GM18508 (cell line): ENCODE measurements around the gene SECTM1.

ENCODE experiments used
- ATAC-seq: cut with Tn5 transposase; IDR thresholded peaks from one replicate; pipeline ENCODE4 v1.9.1; 2021; ENCODE audit warnings: moderate number of reproducible peaks; ENCODE audit not compliant: insufficient read depth, unreplicated experiment

SECTM1 gene

DNA sequence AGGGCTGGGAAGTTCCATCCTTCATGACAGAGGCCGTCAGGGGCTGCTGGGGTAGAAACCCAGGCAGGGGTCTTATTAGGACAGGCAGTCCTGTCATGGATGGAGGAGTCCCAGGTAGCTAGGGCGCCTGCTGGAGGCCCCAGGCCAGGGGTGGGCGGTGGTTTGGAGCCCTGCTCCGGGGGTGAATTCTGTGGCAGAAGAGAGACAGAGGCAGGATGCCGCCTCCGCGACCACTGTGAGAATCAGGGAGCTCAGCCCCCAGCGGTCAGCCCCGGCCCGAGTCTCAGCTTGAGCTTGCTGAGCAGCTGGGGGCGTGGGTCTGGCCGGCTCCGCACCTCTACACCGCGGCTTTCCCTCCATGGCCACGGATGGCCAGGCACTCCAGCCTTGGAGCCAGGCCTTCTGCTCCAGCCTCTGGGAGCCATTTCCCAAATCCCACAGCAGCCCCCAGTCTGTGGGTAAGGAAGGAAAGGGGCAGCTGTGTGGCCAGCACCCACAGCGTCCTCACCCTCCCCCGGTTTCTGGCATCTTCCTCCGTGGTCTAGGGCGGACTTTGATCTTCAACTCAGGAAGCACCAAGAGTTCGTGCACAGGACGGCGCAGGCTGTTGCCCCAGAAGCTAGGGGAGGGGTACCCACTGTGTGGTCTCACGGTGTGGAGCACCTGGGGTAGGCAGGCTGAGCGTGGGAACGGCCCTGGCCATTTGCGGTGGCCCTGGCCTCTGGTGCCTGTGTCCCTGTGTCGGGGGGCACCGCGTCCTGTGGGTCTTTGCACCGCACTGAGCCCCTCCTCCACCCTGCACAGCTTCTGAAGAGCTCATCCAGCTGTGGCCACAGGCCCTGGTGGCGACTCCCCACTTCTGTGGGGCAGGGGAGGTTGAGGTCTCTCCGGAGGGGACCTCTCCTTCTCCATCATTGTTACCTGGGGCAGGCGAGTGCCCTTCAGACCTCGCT, 30.3 kb downstream of the SECTM1 start:
- no peak for ATAC-seq

DNA sequence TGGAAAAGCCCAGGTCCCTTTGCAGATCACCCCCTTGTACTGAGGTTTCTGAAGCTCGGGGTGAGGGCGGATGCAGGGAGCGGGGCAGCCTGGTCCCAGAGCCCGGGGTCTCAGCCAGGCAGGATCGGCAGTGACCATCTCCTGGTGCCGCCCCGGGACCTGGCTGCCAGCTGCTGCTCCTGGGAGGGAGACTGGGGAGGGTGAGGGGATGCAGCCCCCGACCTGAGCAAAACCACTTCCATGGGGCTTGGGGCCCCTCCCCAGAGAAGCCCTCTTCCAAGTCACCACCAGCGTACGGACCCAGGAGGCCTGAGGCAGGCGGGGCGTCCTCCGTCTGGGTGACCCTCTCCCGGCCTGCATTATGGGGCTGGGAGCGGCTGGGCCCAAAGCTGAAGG, 31.0 kb downstream of the SECTM1 start:
- no peak for ATAC-seq

DNA sequence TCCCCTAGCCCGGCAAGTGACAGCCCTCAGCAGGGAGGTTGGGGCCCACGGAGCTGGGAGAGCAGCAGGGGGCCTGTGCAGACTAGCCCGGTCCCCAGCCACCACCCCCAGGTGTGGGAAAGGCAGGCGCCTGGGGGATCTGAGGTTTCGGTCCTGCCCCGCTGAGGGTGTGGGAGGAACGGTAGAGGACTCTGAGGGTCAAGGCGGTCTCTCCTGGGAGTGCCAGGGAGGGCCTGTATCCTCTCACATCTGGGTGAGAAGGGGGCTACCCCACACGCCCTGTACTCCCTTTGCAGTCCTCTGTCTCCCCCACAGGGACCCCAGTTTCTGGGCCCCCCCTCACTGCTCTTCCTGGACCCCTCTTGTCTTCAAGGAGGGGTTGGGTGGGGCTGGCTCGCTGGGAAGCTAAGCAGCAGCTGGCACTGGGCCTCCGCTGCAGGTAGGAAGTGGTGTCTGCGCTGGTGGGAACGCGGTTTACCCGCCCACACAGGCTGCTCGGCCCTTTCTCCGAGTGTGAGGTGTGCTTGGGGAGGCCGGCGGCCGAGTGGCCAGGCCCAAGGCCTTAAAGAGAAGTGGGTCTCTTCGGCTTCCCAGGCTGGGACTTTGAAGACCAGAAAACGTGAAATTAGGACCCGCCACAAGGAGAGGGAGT, 31.5 kb downstream of the SECTM1 start:
- no peak for ATAC-seq

DNA sequence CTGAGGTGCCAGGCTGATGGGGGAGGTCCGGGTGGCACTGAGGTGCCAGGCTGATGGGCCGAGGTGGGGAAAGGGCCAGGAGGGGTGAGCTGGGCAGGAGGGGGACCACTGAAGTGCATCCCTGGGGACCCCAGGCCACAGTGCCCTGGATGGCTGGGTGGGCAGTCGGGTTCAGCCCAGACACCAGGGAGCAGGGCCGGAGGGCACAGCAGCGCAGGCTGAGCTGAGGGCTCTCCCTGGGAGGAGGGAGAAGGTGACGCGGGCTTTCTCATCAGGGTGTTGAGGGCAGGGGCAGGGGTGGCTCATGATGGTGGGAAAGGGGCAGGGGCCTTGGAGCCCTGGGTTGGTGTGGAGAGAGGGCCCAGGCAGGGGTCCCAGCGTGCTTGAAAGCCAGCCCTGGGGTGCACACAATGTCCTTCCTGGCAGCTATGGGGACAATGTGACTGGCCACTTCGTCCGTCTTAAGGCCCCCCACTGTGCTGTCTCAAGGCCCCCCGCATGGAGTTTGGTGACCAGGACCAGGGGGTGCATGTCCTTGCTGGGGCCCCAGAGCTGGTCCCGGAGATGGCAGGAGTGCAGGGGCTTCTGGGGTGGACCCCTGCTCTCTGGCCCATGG, 32.2 kb downstream of the SECTM1 start:
- no peak for ATAC-seq

- ATAC-seq, result no peak
Measured at GRCh38 chr17:82300707-82301270, 32.8 kb downstream of the SECTM1 start.

- no peak for ATAC-seq
Measured at GRCh38 chr17:82300228-82300627, 33.3 kb downstream of the SECTM1 start.

DNA sequence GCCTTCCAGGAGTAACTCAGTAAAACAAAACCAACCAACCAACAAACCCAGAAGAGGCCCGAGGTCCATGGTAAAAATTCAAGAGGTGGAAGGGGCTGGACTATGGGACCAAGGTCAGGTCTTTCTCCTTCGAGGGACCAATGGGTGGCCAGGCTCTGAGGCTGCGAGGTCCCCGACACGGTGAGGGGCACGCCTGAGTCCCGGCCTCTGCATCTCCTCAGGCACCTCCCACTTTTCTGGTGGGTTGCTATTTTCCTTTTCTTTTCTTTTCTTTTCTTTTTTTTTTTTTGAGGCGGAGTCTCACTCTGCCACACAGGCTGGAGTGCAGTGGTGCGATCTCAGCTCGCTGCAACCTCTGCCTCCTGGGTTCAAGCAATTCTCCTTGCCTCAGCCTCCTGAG, 34.1 kb downstream of the SECTM1 start:
- ATAC-seq, result no peak

DNA sequence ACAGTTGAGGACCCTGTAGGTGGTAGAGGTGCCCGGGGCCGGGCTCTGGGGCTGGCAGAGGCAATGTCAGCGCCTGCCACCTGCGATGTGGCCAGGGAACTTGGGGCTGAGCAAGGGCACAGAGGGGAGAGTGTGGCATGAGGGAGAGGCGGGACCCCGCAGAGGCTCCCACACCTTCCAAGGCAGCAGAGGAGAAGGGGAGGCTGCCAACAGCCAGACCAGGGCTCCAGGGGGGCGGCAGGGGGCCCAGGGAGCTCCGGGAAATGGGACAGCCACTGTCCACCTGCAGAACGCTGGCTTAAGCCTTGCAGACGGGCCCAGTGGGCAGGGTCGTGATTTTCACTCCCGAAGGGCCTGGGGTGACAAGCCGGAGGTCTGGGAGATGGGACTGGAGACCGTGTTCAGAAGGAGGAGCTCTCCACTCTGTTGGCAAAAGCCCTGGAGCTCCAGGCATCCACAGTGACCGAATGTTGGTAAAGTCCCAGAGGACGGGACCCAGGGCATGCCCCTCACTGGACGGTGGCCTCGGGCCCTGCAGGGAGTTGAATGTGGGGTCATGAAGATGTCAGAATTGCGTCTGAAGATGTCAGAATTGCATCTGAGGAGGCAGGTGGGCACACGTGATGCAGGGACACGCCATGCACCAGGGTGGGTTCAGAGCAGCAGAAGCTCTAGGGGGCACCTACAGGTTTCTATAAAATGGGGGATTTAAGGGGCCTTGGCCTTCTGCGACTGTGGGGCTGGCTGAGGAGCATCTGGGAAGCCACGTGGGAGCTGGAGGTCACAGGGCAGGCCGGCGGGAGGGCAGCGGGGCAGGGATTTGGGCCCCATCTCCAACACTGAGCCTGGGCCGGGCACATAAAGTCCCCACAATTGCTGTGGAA, 34.8 kb downstream of the SECTM1 start:
- ATAC-seq, result no peak

DNA sequence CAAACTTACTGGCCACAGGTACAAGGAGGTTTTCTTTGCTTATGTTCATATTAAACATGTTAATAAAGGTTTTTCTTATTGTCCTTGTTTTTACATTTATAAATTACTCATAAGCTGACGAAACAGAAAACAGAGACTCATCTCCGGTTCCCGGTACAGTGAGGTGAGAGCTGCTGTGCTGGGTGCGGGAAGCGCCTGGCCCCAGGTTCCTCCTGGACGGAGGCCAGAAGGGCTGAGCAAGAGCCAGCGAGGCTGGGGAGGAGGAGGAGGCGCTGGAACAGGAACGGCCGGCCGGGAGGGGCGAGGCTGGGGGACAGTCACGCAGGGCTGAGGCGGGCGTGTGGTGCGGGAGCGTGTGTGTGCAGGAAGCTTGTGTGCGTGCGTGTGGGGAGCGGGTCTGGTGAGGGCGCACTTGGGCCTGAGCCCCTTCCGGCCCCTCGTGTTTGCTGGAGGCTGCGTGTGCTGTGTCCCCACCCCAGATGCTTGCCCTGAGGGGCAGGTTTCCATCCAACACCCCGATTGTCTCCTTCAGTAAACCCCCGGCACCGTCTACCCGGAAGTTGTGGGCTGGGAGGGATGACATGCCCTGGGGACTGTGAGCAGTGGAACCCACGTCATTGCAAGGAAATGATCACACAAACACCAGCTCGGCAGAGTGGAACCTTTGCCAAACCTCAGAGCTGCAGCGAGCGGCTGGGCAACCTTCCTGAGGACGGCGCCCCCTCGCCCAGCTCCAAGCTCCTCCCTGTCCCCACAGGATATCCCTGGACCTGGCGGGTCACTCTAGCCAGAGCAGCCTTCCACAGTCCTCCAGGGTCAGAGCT, 35.6 kb downstream of the SECTM1 start:
- no peak for ATAC-seq

GRCh38 chr17:82297280-82297713, 36.3 kb downstream of the SECTM1 start:
- ATAC-seq, result no peak

GRCh38 chr17:82296511-82297279, 36.9 kb downstream of the SECTM1 start:
- ATAC-seq, result no peak

- ATAC-seq, result no peak
Measured at GRCh38 chr17:82295472-82295814, 38.1 kb downstream of the SECTM1 start.

- no peak for ATAC-seq
Measured at GRCh38 chr17:82294064-82294773, 39.3 kb downstream of the SECTM1 start.

DNA sequence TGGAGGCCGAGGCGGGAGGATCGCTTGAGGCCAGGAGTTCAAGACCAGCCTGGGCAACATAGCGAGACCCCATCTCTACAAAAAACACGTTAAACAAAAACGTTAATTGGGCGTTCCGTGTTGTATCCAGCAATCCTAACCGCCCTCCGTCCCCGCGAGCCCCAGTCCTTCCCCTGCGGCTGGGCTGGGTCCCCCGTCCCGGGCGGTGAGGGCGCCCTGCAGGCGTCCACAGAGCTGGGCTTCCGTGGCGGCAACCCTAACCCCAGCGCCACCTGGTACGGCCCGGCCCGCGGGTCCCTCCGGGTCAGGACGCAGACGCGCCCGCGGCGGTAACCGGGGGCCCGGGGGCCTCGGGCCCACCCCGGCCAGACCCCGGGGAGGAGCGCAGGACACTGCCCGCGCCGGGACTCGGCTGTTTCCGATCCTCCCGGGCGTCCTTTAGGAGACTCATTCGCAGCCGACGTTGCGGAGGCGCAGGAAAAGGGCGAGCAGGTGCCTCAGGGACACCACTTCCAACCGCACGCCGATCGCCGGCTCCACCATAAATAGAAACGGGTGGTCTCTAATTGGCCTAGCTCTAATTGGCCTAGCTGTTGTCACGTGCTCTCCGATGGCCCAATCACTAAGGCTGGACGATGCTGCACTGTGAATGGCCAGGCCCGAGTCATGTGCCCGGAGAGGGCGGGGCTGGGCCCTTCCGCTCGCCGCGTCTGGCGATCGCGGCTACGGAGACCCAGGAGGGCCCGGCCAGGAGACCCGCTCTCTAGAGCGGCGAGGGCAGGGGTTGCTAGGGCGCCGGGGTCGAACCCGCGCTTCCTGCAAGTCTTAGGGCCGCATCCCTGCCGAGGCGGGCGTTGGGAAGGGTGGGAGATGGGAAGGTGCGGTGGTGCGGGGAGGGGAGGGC, 41.1 kb downstream of the SECTM1 start:
- peak; percentile 69 for ATAC-seq

- ATAC-seq, result no peak
Measured at GRCh38 chr17:82291582-82292250, 41.9 kb downstream of the SECTM1 start.
